Neural progenitor cell (in vitro differentiated cells): Measurements from ENCODE around the gene PIAS1. TPM values are rescaled to one million over a fixed set of nuclear protein-coding genes. Genes with fewer than 3 reads are reported as not detected.

Experiments
- DNase-seq: peaks from one replicate; pipeline ENCODE4 v3.0.0-alpha.2; 2016; ENCODE audit warnings: low spot score
- H2AFZ ChIP-seq: fragments of 200-600 bp; sonication (generic); replicated peaks from 2 replicates; pipeline ENCODE4 v1.6.1; 2016; ENCODE audit warnings: antibody characterized with exemption
- H3F3A ChIP-seq: fragments of 200-600 bp; sonication (generic); 2 replicates; pipeline ENCODE4 v1.6.1; 2016; ENCODE audit warnings: antibody characterized with exemption, low read depth
- H3K27ac ChIP-seq: fragments of 200-600 bp; sonication (generic); 2 replicates; pipeline ENCODE4 v1.5.1; 2016; ENCODE audit warnings: mild to moderate bottlenecking
- H3K27me3 ChIP-seq: fragments of 200-600 bp; sonication (generic); 2 replicates; pipeline ENCODE4 v1.6.1; 2016; ENCODE audit warnings: mild to moderate bottlenecking, moderate library complexity
- H3K36me3 ChIP-seq: fragments of 200-600 bp; sonication (generic); 2 replicates; pipeline ENCODE4 v1.5.1; 2016
- H3K4me1 ChIP-seq: fragments of 200-600 bp; sonication (generic); 2 replicates; pipeline ENCODE4 v1.6.1; 2016; ENCODE audit warnings: mixed run types
- H3K4me2 ChIP-seq: fragments of 200-600 bp; sonication (generic); 2 replicates; pipeline ENCODE4 v1.6.1; 2016
- H3K4me3 ChIP-seq: fragments of 200-600 bp; sonication (generic); 2 replicates; pipeline ENCODE4 v1.5.1; 2016
- H3K79me2 ChIP-seq: fragments of 200-600 bp; sonication (generic); 2 replicates; pipeline ENCODE4 v1.6.1; 2016; ENCODE audit warnings: low read depth
- H3K9ac ChIP-seq: fragments of 200-600 bp; sonication (generic); 2 replicates; pipeline ENCODE4 v1.6.1; 2016
- H3K9me3 ChIP-seq: fragments of 200-600 bp; sonication (generic); 2 replicates; pipeline ENCODE4 v1.5.1; 2016; ENCODE audit warnings: low read depth
- H4K20me1 ChIP-seq: fragments of 200-600 bp; sonication (generic); 2 replicates; pipeline ENCODE4 v1.6.1; 2016; ENCODE audit warnings: low read depth
- H3K27ac Mint-ChIP-seq: 3 replicates; pipeline ENCODE4 v1.8.0; 2021; ENCODE audit warnings: mixed read lengths
- H3K27me3 Mint-ChIP-seq: 2 replicates; pipeline ENCODE4 v1.8.0; 2022; ENCODE audit warnings: low read depth, mild to moderate bottlenecking, inconsistent platforms, moderate library complexity, mixed read lengths; ENCODE audit not compliant: insufficient read depth
- H3K36me3 Mint-ChIP-seq: 3 replicates; pipeline ENCODE4 v1.8.0; 2021; ENCODE audit warnings: mixed read lengths
- H3K4me1 Mint-ChIP-seq: 3 replicates; pipeline ENCODE4 v1.8.0; 2021; ENCODE audit warnings: mixed read lengths
- H3K4me3 Mint-ChIP-seq: 3 replicates; pipeline ENCODE4 v1.8.0; 2021; ENCODE audit warnings: mild to moderate bottlenecking, moderate library complexity, mixed read lengths
- H3K9me3 Mint-ChIP-seq: 3 replicates; pipeline ENCODE4 v1.8.0; 2020; ENCODE audit warnings: mixed read lengths
- CTCF ChIP-seq: fragments of 200-600 bp; sonication (generic); IDR thresholded peaks from 2 replicates; pipeline ENCODE4 v1.5.1; 2017; ENCODE audit warnings: antibody characterized with exemption, mild to moderate bottlenecking
- EZH2 ChIP-seq: fragments of 200-600 bp; sonication (generic); IDR thresholded peaks from 2 replicates; pipeline ENCODE4 v1.6.1; 2017; ENCODE audit warnings: antibody characterized with exemption, mild to moderate bottlenecking, moderate library complexity
- EZH2phosphoT487 ChIP-seq: fragments of 200-600 bp; sonication (generic); IDR thresholded peaks from 2 replicates; pipeline ENCODE4 v1.6.1; 2017; ENCODE audit warnings: antibody characterized with exemption
- total RNA-seq: library from RNA; depleted of rRNA; stranded (reverse); fragments of >200 nt; gene quantifications from 2 replicates; pipeline ENCODE4 v1.2.3, GENCODE V29; 2015; ENCODE audit warnings: low replicate concordance

The PIAS1 gene
- total RNA-seq, 1 donor from 2014 or later, result 34.6 TPM

DNA sequence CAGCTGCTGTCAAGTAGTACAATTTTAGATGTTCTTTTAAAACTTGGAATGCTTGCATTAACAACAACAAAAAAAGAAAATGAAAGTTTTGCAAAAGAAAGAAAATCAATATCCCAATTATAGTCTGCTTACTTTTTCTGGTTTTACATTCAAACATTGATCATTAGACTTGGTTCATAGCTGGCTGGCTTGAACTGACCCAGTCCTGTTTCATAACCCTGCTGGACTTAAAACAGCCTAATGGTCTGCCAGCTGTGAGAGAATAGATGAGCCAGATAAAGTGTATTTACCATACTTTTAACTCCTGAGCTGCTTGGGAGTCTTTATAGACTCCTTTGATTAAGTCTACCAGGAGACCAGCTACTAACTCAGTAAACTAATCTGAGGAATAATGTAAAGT, 59.2 kb downstream of the PIAS1 start:
- no peak overlapping the region for H3K4me2 ChIP-seq
- H3K27me3 Mint-ChIP-seq, result no peaks in the 10 kb centered on the region
- no peaks in the 10 kb centered on the region for H3K4me1 ChIP-seq
- H3F3A ChIP-seq, result no peaks in the 10 kb centered on the region
- DNase-seq, result no peak
- H3K27me3 ChIP-seq, result no peaks in the 10 kb centered on the region
- peaks cover 36% of the 10 kb centered on the region for H3K36me3 Mint-ChIP-seq
- no peaks in the 10 kb centered on the region for H3K9me3 ChIP-seq
- H3K4me3 Mint-ChIP-seq, result no peak overlapping the region
- H4K20me1 ChIP-seq, result peaks cover 26% of the 10 kb centered on the region
- no peak overlapping the region for H2AFZ ChIP-seq
- no peak overlapping the region for H3K27ac Mint-ChIP-seq
- no peak overlapping the region for H3K9ac ChIP-seq
- peaks cover 80% of the 10 kb centered on the region for H3K79me2 ChIP-seq
- no peak overlapping the region for H3K4me3 ChIP-seq
- H3K27ac ChIP-seq, result peak overlapping the region; percentile 17
- H3K36me3 ChIP-seq, result no peaks in the 10 kb centered on the region
- H3K9me3 Mint-ChIP-seq, result peaks cover 19% of the 10 kb centered on the region
- no peak for TF ChIP-seq CTCF
- TF ChIP-seq EZH2, result no peak
- no peak for TF ChIP-seq EZH2phosphoT487
- H3K4me1 Mint-ChIP-seq, result peaks cover 10% of the 10 kb centered on the region

GRCh38 chr15:68113751-68114150, 59.6 kb downstream of the PIAS1 start:
- H3K36me3 Mint-ChIP-seq, result peaks cover 39% of the 10 kb centered on the region
- no peak overlapping the region for H2AFZ ChIP-seq
- H3F3A ChIP-seq, result no peaks in the 10 kb centered on the region
- no peaks in the 10 kb centered on the region for H3K9me3 ChIP-seq
- no peak overlapping the region for H3K27ac Mint-ChIP-seq
- no peak overlapping the region for H3K4me3 ChIP-seq
- H3K27me3 Mint-ChIP-seq, result no peaks in the 10 kb centered on the region
- DNase-seq, result no peak
- H3K27ac ChIP-seq, result no peak overlapping the region
- peaks cover 26% of the 10 kb centered on the region for H4K20me1 ChIP-seq
- H3K9me3 Mint-ChIP-seq, result peaks cover 22% of the 10 kb centered on the region
- H3K4me2 ChIP-seq, result no peak overlapping the region
- H3K27me3 ChIP-seq, result no peaks in the 10 kb centered on the region
- no peak overlapping the region for H3K9ac ChIP-seq
- H3K36me3 ChIP-seq, result no peaks in the 10 kb centered on the region
- no peak overlapping the region for H3K4me3 Mint-ChIP-seq
- H3K79me2 ChIP-seq, result peaks cover 81% of the 10 kb centered on the region
- peaks cover 10% of the 10 kb centered on the region for H3K4me1 Mint-ChIP-seq
- TF ChIP-seq EZH2phosphoT487, result no peak
- TF ChIP-seq CTCF, result no peak
- no peak for TF ChIP-seq EZH2
- no peaks in the 10 kb centered on the region for H3K4me1 ChIP-seq

DNA sequence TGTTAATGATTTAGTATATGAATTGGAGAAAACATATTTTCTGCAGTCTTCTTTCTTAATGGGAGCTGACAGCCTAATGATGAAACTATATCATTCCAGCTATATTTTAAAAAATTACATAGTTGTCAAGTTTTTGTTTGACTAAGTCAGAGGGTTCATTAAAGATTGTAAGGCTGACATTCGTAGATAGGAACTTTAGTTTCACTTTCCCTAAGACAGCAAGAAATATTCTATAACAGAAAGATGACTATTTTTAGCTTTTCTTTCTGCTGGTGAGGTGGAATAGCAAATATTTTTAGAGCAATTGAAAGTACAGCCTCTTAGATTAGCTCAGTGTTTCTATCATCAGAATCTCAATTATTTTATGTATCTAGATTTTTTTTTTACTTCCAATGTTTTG, 60.2 kb downstream of the PIAS1 start:
- H3K79me2 ChIP-seq, result peaks cover 79% of the 10 kb centered on the region
- H3K4me1 Mint-ChIP-seq, result peaks cover 10% of the 10 kb centered on the region
- peaks cover 22% of the 10 kb centered on the region for H3K9me3 Mint-ChIP-seq
- no peak for TF ChIP-seq EZH2
- no peak for TF ChIP-seq EZH2phosphoT487
- TF ChIP-seq CTCF, result no peak
- H3K4me2 ChIP-seq, result no peak overlapping the region
- no peak overlapping the region for H3K27ac Mint-ChIP-seq
- H3F3A ChIP-seq, result no peaks in the 10 kb centered on the region
- peaks cover 26% of the 10 kb centered on the region for H4K20me1 ChIP-seq
- no peak overlapping the region for H3K4me3 ChIP-seq
- H3K4me1 ChIP-seq, result no peaks in the 10 kb centered on the region
- H3K27me3 ChIP-seq, result no peaks in the 10 kb centered on the region
- no peaks in the 10 kb centered on the region for H3K9me3 ChIP-seq
- H3K36me3 Mint-ChIP-seq, result peaks cover 38% of the 10 kb centered on the region
- H2AFZ ChIP-seq, result no peak overlapping the region
- H3K4me3 Mint-ChIP-seq, result no peak overlapping the region
- no peak for DNase-seq
- no peaks in the 10 kb centered on the region for H3K36me3 ChIP-seq
- H3K27ac ChIP-seq, result no peak overlapping the region
- H3K27me3 Mint-ChIP-seq, result no peaks in the 10 kb centered on the region
- H3K9ac ChIP-seq, result no peak overlapping the region
